ENCODE data around the gene AKAP13. TPM values are rescaled to one million over a fixed set of nuclear protein-coding genes. Genes with fewer than 3 reads are reported as not detected.

Gene AKAP13
- total RNA-seq, 3 donors from 2014 or later: 198 to 331 (median 259) TPM

DNA sequence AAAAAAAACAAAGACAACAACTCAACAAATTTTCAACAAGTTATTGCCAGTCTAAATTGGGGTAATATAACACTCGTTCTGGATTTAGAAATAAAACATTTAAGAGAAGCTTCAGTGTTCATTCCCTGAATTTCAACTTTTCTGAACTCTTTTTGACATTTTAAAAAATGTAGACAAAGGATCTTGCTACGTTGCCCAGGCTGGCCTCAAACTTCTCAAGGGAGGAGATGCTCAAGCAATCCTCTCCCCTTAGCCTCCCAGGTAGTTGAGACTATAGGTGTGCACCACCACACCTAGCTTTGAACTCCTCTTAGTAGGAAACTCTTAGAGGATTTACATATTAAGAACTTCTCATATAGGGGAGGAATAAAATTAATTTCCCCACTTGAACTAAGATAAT lies 91.9 kb downstream of the AKAP13 start:
- Histone ChIP-seq H3K4me3 (no peak overlapping the region), H3K27ac (no peak overlapping the region), H3K9me3 (no peaks in the 10 kb centered on the region), H3K4me1 (peaks cover 0 to 4% of the 10 kb centered on the region in 2 donors), H3K27me3 (no peaks in the 10 kb centered on the region), H3K36me3 (no peaks in the 10 kb centered on the region)
- intact Hi-C loops (cut with DNase I; ENCODE audit: low total_unique reads): no loop called here
- no peak for TF ChIP-seq POLR2A (IDR thresholded peaks at IDR 0.05)
- no peak for TF ChIP-seq POLR2AphosphoS5 (IDR thresholded peaks at IDR 0.05)
- DNase-seq (ENCODE audit: low spot score in 2 of 2): no peak

DNA sequence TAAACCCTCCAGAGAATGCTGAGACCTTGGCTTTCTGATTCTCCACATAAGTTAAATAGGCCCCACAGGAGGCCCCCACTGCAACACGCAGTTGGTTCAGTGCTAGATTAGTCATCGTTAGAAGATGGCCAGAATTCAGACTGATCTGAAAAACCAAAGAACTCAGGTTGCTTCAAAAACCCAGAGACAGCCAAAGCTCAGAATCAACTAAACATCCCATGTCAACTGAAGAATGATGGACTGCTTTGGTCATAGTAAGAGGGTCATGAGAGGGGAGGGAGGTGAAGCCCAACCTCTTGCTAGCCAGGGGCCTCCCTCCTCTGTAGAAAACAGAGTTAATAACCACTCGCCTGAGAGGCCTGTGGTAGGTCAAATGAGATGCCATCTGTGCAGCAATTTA lies 93.1 kb downstream of the AKAP13 start:
- H3K36me3 ChIP-seq: no peaks in the 10 kb centered on the region
- H3K9me3 ChIP-seq: no peaks in the 10 kb centered on the region
- intact Hi-C loops (cut with DNase I; ENCODE audit: low total_unique reads): no loop called here
- H3K4me1 ChIP-seq: peaks cover 0 to 4% of the 10 kb centered on the region in 2 donors
- H3K4me3 ChIP-seq: no peak overlapping the region
- H3K27me3 ChIP-seq: no peaks in the 10 kb centered on the region
- no peak overlapping the region for H3K27ac ChIP-seq
- DNase-seq (ENCODE audit: low spot score in 2 of 2): no peak
- TF ChIP-seq POLR2A (IDR thresholded peaks at IDR 0.05) (no peak), POLR2AphosphoS5 (IDR thresholded peaks at IDR 0.05) (no peak)
- TF ChIP-seq, protein P1, sequence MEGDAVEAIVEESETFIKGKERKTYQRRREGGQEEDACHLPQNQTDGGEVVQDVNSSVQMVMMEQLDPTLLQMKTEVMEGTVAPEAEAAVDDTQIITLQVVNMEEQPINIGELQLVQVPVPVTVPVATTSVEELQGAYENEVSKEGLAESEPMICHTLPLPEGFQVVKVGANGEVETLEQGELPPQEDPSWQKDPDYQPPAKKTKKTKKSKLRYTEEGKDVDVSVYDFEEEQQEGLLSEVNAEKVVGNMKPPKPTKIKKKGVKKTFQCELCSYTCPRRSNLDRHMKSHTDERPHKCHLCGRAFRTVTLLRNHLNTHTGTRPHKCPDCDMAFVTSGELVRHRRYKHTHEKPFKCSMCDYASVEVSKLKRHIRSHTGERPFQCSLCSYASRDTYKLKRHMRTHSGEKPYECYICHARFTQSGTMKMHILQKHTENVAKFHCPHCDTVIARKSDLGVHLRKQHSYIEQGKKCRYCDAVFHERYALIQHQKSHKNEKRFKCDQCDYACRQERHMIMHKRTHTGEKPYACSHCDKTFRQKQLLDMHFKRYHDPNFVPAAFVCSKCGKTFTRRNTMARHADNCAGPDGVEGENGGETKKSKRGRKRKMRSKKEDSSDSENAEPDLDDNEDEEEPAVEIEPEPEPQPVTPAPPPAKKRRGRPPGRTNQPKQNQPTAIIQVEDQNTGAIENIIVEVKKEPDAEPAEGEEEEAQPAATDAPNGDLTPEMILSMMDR (IDR thresholded peaks at IDR 0.05): no peak

DNA sequence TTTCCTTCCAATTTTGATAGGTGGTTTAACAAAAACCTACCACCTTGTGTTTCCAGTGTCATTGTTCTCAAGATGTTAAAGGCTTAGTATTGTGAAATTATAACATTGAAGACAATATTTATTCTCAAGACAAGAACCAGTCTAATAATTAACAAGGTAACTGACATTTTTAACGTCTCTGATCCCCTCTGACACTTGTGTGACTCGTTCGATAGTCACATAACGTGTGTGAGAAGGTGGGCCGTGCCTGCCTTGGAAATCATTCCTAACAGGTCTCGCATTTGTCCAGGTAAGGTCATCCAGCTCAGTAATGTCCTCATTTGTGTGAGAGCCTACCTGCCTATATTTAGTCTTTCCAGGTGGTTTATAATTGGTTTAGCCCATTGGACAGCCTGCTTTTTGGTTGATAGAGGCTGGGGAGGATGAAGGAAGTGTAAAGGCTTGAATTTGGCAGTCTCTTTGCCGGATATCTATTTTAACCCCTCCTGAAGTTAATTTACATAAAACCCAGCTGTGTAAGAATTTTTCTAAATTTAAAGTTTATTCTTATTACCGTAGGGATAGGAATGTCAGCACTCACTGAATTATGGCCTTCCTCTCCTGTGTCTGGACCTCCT lies 94.4 kb downstream of the AKAP13 start:
- Histone ChIP-seq H3K4me1 (peaks cover 0 to 4% of the 10 kb centered on the region in 2 donors), H3K4me3 (no peak overlapping the region), H3K36me3 (no peaks in the 10 kb centered on the region), H3K27me3 (no peaks in the 10 kb centered on the region), H3K27ac (no peak overlapping the region), H3K9me3 (no peaks in the 10 kb centered on the region)
- intact Hi-C loops (cut with DNase I; ENCODE audit: low total_unique reads): no loop called here
- no peak for DNase-seq (ENCODE audit: low spot score in 2 of 2)
- TF ChIP-seq POLR2A (IDR thresholded peaks at IDR 0.05) (no peak), POLR2AphosphoS5 (IDR thresholded peaks at IDR 0.05) (no peak)
- TF ChIP-seq, protein P1 (IDR thresholded peaks at IDR 0.05): no peak

DNA sequence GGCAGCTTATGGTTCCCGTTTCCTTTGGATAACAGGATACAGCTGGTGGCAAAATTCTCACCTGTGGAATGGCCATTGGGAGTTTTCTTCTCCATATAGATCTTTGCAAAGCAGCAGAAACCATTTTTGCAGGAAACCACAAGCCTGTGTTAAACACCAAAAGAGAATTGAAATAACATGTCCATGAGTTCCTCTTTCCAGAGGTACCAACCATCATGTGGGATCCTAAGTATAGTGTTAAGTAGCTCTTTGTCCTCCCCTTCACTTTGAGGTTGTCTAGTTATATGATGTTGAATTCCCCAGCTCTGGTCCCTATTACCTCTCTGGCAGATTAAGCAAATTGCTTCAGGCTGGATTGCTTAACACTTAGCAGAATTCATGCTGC lies 94.9 kb downstream of the AKAP13 start:
- Histone ChIP-seq H3K9me3 (no peaks in the 10 kb centered on the region), H3K27ac (no peak overlapping the region), H3K4me1 (peaks cover 0 to 4% of the 10 kb centered on the region in 2 donors), H3K36me3 (no peaks in the 10 kb centered on the region), H3K4me3 (no peak overlapping the region), H3K27me3 (no peaks in the 10 kb centered on the region)
- intact Hi-C loops (cut with DNase I; ENCODE audit: low total_unique reads): no loop called here
- TF ChIP-seq, protein P1 (IDR thresholded peaks at IDR 0.05): no peak
- no peak for TF ChIP-seq POLR2A (IDR thresholded peaks at IDR 0.05)
- no peak for TF ChIP-seq POLR2AphosphoS5 (IDR thresholded peaks at IDR 0.05)
- DNase-seq (ENCODE audit: low spot score in 2 of 2): no peak

DNA sequence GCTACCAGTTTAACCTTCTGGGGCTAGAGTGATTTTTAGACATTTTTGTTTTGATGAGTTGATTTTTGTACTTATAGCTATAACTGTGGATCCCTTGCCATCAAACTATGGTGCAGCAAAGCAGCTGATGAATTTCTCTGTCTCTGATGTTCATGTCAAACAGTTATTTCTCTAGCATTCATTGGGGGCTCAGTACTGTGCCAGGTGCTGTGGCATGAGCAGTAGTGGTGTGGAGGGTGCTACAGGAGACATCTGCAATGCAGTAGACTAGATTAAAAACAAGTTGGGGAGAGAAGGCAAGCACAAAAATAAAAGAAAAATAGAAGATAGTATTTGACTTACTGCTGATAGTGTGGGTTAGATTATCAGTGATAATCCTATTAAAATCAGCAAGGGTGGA lies 95.3 kb downstream of the AKAP13 start:
- no peaks in the 10 kb centered on the region for H3K27me3 ChIP-seq
- no peaks in the 10 kb centered on the region for H3K9me3 ChIP-seq
- no peak for DNase-seq (ENCODE audit: low spot score in 2 of 2)
- TF ChIP-seq, protein P1 (IDR thresholded peaks at IDR 0.05): no peak
- no peak for TF ChIP-seq POLR2A (IDR thresholded peaks at IDR 0.05)
- TF ChIP-seq POLR2AphosphoS5 (IDR thresholded peaks at IDR 0.05): no peak
- H3K4me1 ChIP-seq: peaks cover 0 to 4% of the 10 kb centered on the region in 2 donors
- H3K4me3 ChIP-seq: no peak overlapping the region
- no peaks in the 10 kb centered on the region for H3K36me3 ChIP-seq
- no peak overlapping the region for H3K27ac ChIP-seq
- intact Hi-C loops (cut with DNase I; ENCODE audit: low total_unique reads): no loop called here

Data from breast epithelium (tissue), 4 donors.